Immature natural killer cell (primary cell): Measurements from ENCODE around the gene SCCPDH. TPM values are rescaled to one million over a fixed set of nuclear protein-coding genes. Genes with fewer than 3 reads are reported as not detected.
"Not testable (repeated sequence)": the region's sequence is repeated elsewhere in the genome, so short reads cannot be mapped to it uniquely, and the experiment has no call there.

Experiments used
- DNase-seq, 3 donors: peaks; one replicate each; pipeline ENCODE4 v3.0.0; 2022; ENCODE audit warnings: mixed read lengths in 1 of 3
- H3K27ac Mint-ChIP-seq, 6 donors: one replicate each; pipeline ENCODE4 v1.8.0; 2020; ENCODE audit warnings: mixed read lengths in 6 of 6, mild to moderate bottlenecking in 5 of 6, inconsistent platforms in 4 of 6, moderate library complexity in 3 of 6
- H3K27me3 Mint-ChIP-seq, 3 donors: one replicate each; pipeline ENCODE4 v1.8.0; 2020 to 2021; ENCODE audit warnings: low read depth in 3 of 3, mild to moderate bottlenecking in 3 of 3, mixed read lengths in 3 of 3, moderate library complexity in 3 of 3, inconsistent platforms in 1 of 3
- H3K36me3 Mint-ChIP-seq, 3 donors: one replicate each; pipeline ENCODE4 v1.8.0; 2020; ENCODE audit warnings: mixed read lengths in 3 of 3, inconsistent platforms in 2 of 3, mild to moderate bottlenecking in 2 of 3
- H3K4me1 Mint-ChIP-seq, 2 donors: one replicate each; pipeline ENCODE4 v1.8.0; 2020; ENCODE audit warnings: inconsistent platforms in 2 of 2, mild to moderate bottlenecking in 2 of 2, mixed read lengths in 2 of 2, moderate library complexity in 1 of 2
- H3K4me3 Mint-ChIP-seq, 5 donors: one replicate each; pipeline ENCODE4 v1.8.0; 2020; ENCODE audit warnings: mild to moderate bottlenecking in 5 of 5, mixed read lengths in 5 of 5, inconsistent platforms in 3 of 5, moderate library complexity in 3 of 5
- H3K9me3 Mint-ChIP-seq, 6 donors: one replicate each; pipeline ENCODE4 v1.8.0; 2020; ENCODE audit warnings: mild to moderate bottlenecking in 6 of 6, mixed read lengths in 6 of 6, inconsistent platforms in 4 of 6, moderate library complexity in 3 of 6
- polyA plus RNA-seq, 3 donors: library from polyadenylated mRNA; unstranded; fragments of 300-500 nt; fragmentation: Illumina TruSeq; gene quantifications; one replicate each; pipeline ENCODE4 v1.2.3, GENCODE V29; 2021

The SCCPDH gene
- polyA plus RNA-seq, 3 donors from 2014 or later = 21.0 to 35.6 (median 29.4) TPM

DNA sequence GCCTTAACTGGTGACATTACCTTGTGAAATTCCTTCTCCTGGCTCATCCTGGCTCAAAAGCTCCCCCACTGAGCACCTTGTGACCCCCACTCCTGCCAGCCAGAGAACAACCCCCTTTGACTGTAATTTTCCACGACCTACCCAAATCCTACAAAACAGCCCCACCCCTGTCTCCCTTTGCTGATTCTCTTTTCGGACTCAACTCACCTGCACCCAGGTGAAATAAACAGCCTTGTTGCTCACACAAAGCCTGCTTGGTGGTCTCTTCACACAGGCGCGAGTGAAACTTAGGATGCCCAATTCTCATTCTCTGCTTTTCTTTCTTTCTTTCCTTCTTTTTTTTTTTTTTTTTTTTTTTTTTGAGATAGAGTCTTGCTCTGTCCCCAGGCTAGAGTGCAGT, 89.1 kb downstream of the SCCPDH start:
- not testable (repeated sequence) for H3K9me3 Mint-ChIP-seq, H3K27me3 Mint-ChIP-seq, DNase-seq, H3K27ac Mint-ChIP-seq, H3K4me3 Mint-ChIP-seq, H3K36me3 Mint-ChIP-seq
- peaks cover 18 to 32% of the 10 kb centered on the region in 2 donors for H3K4me1 Mint-ChIP-seq

DNA sequence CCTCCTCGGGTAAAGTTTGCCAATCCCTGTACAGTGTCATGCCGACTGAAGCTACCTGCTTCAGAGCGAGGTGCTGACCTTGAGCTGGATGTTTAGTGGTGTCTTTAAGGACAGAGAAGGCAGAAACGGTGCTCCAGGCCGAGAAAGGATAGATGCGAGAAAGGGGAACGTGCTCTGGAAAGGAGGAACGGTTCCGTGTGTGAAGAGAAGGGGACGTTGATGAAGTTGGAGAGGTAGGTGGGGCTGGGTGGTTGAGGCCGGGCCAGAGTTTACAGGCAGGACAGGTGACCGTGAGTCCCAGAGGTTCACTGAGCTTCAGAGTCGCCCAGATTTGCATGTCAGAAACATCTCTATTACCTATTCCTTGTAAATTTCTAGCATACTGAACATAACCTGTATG, 90.7 kb downstream of the SCCPDH start:
- no peak for DNase-seq
- no peaks in the 10 kb centered on the region for H3K36me3 Mint-ChIP-seq
- no peak overlapping the region for H3K4me3 Mint-ChIP-seq
- peaks cover 0 to 2% (median 0%) of the 10 kb centered on the region in 6 donors for H3K9me3 Mint-ChIP-seq
- H3K4me1 Mint-ChIP-seq = peaks cover 18 to 32% of the 10 kb centered on the region in 2 donors
- peaks cover 1 to 6% (median 4%) of the 10 kb centered on the region in 3 donors for H3K27me3 Mint-ChIP-seq
- no peak overlapping the region for H3K27ac Mint-ChIP-seq

DNA sequence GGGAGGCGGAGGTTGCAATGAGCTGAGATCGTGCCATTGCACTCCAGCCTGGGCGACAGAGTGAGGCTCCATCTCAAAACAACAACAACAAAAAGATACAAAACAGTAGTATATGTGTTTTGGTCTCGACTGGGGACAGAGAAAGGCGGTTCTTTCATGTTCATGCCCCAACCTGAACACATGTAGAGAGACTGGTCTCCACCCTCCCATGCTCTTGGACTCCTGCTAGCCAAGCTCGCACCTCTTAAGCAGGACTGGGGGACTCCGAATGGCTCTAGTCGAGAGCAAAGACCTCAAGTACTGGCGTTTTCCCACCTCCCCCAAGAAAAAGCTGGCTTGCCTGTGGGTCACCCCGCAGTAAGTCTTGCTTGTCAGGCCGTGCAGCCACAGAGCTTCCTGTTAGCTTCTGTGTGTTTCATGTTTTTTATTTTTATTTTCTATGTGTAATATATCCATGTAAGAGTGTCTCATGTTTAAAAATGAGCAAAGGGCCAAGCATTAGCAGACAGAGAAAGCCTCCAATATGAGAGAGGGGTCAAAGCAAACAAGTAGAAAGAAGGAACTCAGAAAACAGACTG, 91.6 kb downstream of the SCCPDH start:
- Mint-ChIP-seq H3K4me1 (peaks cover 25 to 37% of the 10 kb centered on the region in 2 donors), H3K27ac (peak overlapping the region in 2 of 6 donors; percentile 21 to 36), H3K4me3 (peak overlapping the region in 4 of 5 donors; percentile 36 to 63 (median 57)), H3K36me3 (no peaks in the 10 kb centered on the region), H3K27me3 (peaks cover 1 to 6% (median 4%) of the 10 kb centered on the region in 3 donors), H3K9me3 (peaks cover 0 to 2% (median 0%) of the 10 kb centered on the region in 6 donors)
- DNase-seq = peak in 2 of 3 donors; percentile 5 to 8

Other genes starting within 250 kb of the SCCPDH start
- 10 to 100 TPM; 48.4 to 57.5 (median 50.8) TPM for gene SMYD3, start 217.1 kb upstream of the SCCPDH start, polyA plus RNA-seq
- 10 to 100 TPM; 15.0 to 17.9 (median 15.6) TPM for gene TFB2M, start 158.1 kb upstream of the SCCPDH start, polyA plus RNA-seq
- 10 to 100 TPM; 21.8 to 30.0 (median 24.1) TPM for gene CNST, start 158.0 kb upstream of the SCCPDH start, polyA plus RNA-seq
- 10 to 100 TPM in 1 of 3 donors, 1 to 10 TPM in 2; 7.1 to 15.4 (median 7.4) TPM for gene AHCTF1, start 207.5 kb downstream of the SCCPDH start, polyA plus RNA-seq